ENCODE data around the gene SNAPC3.
"Not testable (repeated sequence)": the region's sequence is repeated elsewhere in the genome, so short reads cannot be mapped to it uniquely, and the experiment has no call there.

Gene SNAPC3

GRCh38 chr9:15426019-15426418 lies 3.3 kb downstream of the SNAPC3 start:
- intact Hi-C loops (cut with DNase I; ENCODE audit: low total_unique reads): loop anchor here (10.0 kb wide), 1 partner anchor 121 kb away; the partner anchor contains the start of gene TTC39B
- Histone ChIP-seq H3K4me1 (peaks cover 0 to 44% (median 21%) of the 10 kb centered on the region in 4 donors), H3K9me3 (no peaks in the 10 kb centered on the region), H3K27me3 (no peaks in the 10 kb centered on the region), H3K36me3 (peaks cover 7 to 21% (median 16%) of the 10 kb centered on the region in 3 donors), H3K27ac (no peak overlapping the region), H3K4me3 (no peak overlapping the region)
- TF ChIP-seq, protein P1, sequence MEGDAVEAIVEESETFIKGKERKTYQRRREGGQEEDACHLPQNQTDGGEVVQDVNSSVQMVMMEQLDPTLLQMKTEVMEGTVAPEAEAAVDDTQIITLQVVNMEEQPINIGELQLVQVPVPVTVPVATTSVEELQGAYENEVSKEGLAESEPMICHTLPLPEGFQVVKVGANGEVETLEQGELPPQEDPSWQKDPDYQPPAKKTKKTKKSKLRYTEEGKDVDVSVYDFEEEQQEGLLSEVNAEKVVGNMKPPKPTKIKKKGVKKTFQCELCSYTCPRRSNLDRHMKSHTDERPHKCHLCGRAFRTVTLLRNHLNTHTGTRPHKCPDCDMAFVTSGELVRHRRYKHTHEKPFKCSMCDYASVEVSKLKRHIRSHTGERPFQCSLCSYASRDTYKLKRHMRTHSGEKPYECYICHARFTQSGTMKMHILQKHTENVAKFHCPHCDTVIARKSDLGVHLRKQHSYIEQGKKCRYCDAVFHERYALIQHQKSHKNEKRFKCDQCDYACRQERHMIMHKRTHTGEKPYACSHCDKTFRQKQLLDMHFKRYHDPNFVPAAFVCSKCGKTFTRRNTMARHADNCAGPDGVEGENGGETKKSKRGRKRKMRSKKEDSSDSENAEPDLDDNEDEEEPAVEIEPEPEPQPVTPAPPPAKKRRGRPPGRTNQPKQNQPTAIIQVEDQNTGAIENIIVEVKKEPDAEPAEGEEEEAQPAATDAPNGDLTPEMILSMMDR (IDR thresholded peaks at IDR 0.05): no peak
- DNase-seq: no peak

GRCh38 chr9:15427702-15428101 lies 5.0 kb downstream of the SNAPC3 start:
- Histone ChIP-seq H3K4me1 (peaks cover 0 to 48% (median 20%) of the 10 kb centered on the region in 4 donors), H3K36me3 (peaks cover 7 to 21% (median 16%) of the 10 kb centered on the region in 3 donors)
- not testable (repeated sequence) for H3K27ac ChIP-seq, H3K4me3 ChIP-seq, DNase-seq, H3K27me3 ChIP-seq, H3K9me3 ChIP-seq
- intact Hi-C loops (cut with DNase I; ENCODE audit: low total_unique reads): loop anchor here (10.0 kb wide), 1 partner anchor 123 kb away; the partner anchor contains the start of gene TTC39B

GRCh38 chr9:15430920-15431844 lies 8.5 kb downstream of the SNAPC3 start:
- H3K27me3 ChIP-seq: no peaks in the 10 kb centered on the region
- no peak overlapping the region for H3K27ac ChIP-seq
- H3K4me1 ChIP-seq: peaks cover 0 to 34% (median 8%) of the 10 kb centered on the region in 4 donors
- H3K36me3 ChIP-seq: peaks cover 11 to 29% (median 18%) of the 10 kb centered on the region in 3 donors
- TF ChIP-seq, protein P1 (IDR thresholded peaks at IDR 0.05): no peak
- no peaks in the 10 kb centered on the region for H3K9me3 ChIP-seq
- H3K4me3 ChIP-seq: no peak overlapping the region
- DNase-seq: no peak
- intact Hi-C loops (cut with DNase I; ENCODE audit: low total_unique reads): no loop called here

DNA sequence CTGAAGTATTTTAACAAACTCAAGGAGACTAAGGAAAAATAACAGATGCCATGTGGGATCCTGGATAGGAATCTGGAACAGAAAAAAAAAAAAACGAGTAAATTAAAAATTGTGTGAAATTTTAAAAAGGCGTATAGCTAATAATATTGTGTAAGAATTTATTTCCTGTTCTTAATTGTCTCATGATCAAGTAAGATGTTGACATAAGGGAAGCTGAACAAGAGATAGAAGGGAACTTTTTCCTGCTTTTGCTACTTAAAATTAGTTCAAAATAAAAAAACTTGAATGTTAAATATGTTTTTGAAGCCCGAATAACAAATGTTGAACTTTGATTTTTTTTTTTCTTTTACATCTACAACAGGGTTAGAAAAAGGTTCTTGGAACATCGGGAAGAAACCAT lies 10.5 kb downstream of the SNAPC3 start:
- no peaks in the 10 kb centered on the region for H3K27me3 ChIP-seq
- H3K27ac ChIP-seq: no peak overlapping the region
- peaks cover 0 to 23% (median 7%) of the 10 kb centered on the region in 4 donors for H3K4me1 ChIP-seq
- DNase-seq: no peak
- no peaks in the 10 kb centered on the region for H3K9me3 ChIP-seq
- TF ChIP-seq, protein P1 (IDR thresholded peaks at IDR 0.05): no peak
- intact Hi-C loops (cut with DNase I; ENCODE audit: low total_unique reads): no loop called here
- H3K36me3 ChIP-seq: peaks cover 9 to 32% (median 18%) of the 10 kb centered on the region in 3 donors
- no peak overlapping the region for H3K4me3 ChIP-seq

DNA sequence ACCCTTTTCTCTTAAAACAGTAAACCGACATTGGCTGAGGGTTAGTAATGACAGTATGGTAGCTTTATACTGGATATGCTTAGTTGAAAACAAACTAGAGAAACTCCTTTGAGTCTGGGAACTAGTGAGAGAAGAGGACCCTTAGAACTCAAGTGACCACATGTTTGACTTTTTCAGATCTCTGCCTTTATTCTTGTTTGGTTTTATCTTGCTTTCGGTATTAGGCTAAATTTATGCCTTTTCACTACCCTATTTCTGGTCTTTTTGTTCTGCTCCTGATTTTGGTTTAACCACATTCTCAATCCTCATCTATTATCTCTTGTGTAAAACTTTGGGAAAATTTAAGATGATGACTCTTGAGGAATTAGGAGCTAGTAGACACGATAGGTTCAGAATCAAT lies 11.0 kb downstream of the SNAPC3 start:
- no peak for DNase-seq
- Histone ChIP-seq H3K27ac (no peak overlapping the region), H3K4me1 (peaks cover 0 to 23% (median 7%) of the 10 kb centered on the region in 4 donors), H3K9me3 (no peaks in the 10 kb centered on the region), H3K36me3 (peaks cover 9 to 32% (median 18%) of the 10 kb centered on the region in 3 donors), H3K27me3 (no peaks in the 10 kb centered on the region), H3K4me3 (no peak overlapping the region)
- TF ChIP-seq, protein P1 (IDR thresholded peaks at IDR 0.05): no peak
- intact Hi-C loops (cut with DNase I; ENCODE audit: low total_unique reads): no loop called here

DNA sequence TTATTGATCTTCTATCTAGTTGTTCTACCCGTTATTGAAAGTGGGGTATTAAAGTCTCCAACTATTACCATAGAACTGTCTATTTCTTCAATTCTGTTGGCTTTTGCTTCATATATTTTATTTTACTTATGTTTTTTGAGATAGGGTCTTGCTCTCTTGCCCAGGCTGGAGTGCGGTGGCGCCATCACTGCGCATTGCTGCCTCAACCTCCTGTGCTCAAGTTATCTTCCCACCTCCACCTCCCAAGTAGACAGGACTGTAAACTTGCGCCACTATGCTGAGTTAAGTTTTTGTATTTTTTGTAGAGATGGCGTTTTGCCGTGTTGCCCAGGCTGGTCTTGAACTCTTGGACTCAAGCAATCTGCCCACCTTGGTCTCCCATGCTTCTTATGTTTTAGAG lies 16.2 kb downstream of the SNAPC3 start:
- peaks cover 17 to 49% (median 20%) of the 10 kb centered on the region in 3 donors for H3K36me3 ChIP-seq
- TF ChIP-seq, protein P1 (IDR thresholded peaks at IDR 0.05): no peak

DNA sequence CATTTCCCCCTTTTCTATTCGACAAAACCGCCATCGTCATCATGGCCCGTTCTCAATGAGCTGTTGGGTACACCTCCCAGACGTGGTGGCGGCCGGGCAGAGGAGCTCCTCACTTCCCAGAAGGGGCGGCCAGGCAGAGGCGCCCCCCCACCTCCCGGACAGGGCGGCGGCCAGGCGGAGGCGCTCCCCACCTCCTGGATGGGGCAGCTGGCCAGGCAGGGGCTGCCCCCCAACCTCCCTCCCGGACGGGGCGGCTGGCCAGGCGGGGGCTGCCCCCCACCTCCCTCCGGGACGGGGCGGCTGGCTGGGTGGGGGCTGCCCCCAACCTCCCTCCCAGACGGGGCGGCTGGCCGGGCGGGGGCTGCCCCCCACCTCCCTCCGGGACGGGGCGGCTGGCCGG lies 19.2 kb downstream of the SNAPC3 start:
- DNase-seq; H3K27me3 ChIP-seq; intact Hi-C loops (cut with DNase I; ENCODE audit: low total_unique reads); H3K9me3 ChIP-seq; H3K27ac ChIP-seq; H3K4me3 ChIP-seq: not testable (repeated sequence)
- H3K36me3 ChIP-seq: peaks cover 28 to 57% (median 40%) of the 10 kb centered on the region in 3 donors
- peaks cover 0 to 11% (median 0%) of the 10 kb centered on the region in 4 donors for H3K4me1 ChIP-seq

More for the DNA sequence above, 16.2 kb downstream of the SNAPC3 start:
- Histone ChIP-seq H3K4me3 (no peak overlapping the region), H3K27ac (no peak overlapping the region), H3K27me3 (no peaks in the 10 kb centered on the region), H3K9me3 (no peaks in the 10 kb centered on the region), H3K4me1 (peaks cover 0 to 26% (median 0%) of the 10 kb centered on the region in 4 donors)
- intact Hi-C loops (cut with DNase I; ENCODE audit: low total_unique reads): no loop called here
- DNase-seq: no peak

GRCh38 chr9:15442264-15442663 lies 19.6 kb downstream of the SNAPC3 start:
- DNase-seq; H3K27me3 ChIP-seq; H3K9me3 ChIP-seq; H3K4me3 ChIP-seq; H3K27ac ChIP-seq; intact Hi-C loops (cut with DNase I; ENCODE audit: low total_unique reads): not testable (repeated sequence)
- Histone ChIP-seq H3K4me1 (peaks cover 0 to 11% (median 0%) of the 10 kb centered on the region in 4 donors), H3K36me3 (peaks cover 32 to 59% (median 44%) of the 10 kb centered on the region in 3 donors)

All from tibial artery (tissue), 4 donors.